Astrocyte of the cerebellum (primary cell): Measurements from ENCODE around the gene BACH2.

Source experiments
- DNase-seq: peaks from one replicate; pipeline ENCODE4 v3.0.0-alpha.2; 2011; ENCODE audit warnings: low read depth
- H3K4me3 ChIP-seq: 2 replicates; pipeline ENCODE4 v1.5.1; 2011; ENCODE audit warnings: mild to moderate bottlenecking, low read depth, low read length, moderate library complexity
- in situ Hi-C: cut with HindIII; loops from 2 replicates; pipeline ENCODE4 v1.10.0; 2017; ENCODE audit warnings: low sequenced_read_pairs
- TF ChIP-seq, protein P1 (sequence below): IDR thresholded peaks from 2 replicates; pipeline ENCODE4 v1.5.1; 2012; ENCODE audit warnings: low read length, low read depth, moderate library complexity, mild to moderate bottlenecking; ENCODE audit errors: missing control alignments

BACH2 gene

DNA sequence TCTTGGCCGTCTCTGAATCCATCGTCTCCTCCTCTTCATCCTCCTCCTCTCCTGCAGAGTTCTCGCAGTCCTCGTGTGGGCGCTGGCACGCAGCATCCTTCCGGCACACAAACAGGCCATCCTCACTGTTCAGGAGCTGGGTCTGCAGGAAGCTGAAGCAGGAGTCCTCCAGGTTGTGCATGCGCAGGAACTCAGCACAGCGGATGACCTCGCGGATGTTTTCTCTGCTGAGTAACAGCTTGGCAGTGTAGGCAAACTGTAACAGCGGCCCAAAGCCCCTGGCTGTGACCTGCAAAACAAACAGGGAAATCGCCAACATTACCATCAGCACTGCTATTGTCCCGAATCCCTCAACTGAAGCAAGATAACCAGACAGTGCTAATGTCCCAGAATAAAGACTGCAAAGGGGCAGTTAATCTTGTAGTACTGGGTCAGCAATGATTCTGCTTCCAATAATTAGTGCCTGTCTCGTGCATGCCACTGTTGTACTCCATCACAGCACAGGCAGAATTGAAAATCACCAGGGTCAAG lies 345.0 kb downstream of the BACH2 start:
- in situ Hi-C loops, result loop anchor here (25.0 kb wide), 1 partner anchor 536 kb away; no protein-coding TSS in a partner anchor

DNA sequence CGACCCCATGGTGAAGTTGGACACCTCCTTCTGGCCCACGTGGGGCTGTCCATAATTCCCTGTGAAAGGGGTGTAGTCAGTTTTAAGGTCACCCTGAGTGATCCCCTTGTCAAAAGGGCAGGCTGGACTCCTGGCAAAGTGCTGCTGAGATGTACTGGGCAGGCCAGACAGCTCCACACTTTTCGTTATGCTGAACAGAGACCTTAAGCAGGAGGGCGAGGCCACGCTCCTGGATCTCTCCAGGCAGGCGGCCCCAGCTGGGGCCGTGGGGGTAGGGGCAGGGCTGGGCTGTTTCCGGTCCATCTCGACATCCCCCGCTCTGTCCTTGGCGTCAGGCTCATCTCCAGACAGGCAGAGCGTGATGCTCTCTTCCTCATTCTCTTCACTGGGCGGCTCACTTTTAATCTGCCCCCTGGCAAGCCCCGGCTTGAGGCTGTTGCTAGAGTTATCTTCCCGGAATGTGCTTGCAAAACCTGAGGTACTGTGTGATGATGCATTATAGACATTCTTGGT lies 345.7 kb downstream of the BACH2 start:
- H3K4me3 ChIP-seq, result no peak overlapping the region
- in situ Hi-C loops, result loop anchor here (25.0 kb wide), 1 partner anchor 536 kb away; no protein-coding TSS in a partner anchor
- no peak for DNase-seq
- TF ChIP-seq, protein P1, sequence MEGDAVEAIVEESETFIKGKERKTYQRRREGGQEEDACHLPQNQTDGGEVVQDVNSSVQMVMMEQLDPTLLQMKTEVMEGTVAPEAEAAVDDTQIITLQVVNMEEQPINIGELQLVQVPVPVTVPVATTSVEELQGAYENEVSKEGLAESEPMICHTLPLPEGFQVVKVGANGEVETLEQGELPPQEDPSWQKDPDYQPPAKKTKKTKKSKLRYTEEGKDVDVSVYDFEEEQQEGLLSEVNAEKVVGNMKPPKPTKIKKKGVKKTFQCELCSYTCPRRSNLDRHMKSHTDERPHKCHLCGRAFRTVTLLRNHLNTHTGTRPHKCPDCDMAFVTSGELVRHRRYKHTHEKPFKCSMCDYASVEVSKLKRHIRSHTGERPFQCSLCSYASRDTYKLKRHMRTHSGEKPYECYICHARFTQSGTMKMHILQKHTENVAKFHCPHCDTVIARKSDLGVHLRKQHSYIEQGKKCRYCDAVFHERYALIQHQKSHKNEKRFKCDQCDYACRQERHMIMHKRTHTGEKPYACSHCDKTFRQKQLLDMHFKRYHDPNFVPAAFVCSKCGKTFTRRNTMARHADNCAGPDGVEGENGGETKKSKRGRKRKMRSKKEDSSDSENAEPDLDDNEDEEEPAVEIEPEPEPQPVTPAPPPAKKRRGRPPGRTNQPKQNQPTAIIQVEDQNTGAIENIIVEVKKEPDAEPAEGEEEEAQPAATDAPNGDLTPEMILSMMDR, result no peak

More for the DNA sequence above, 345.0 kb downstream of the BACH2 start:
- TF ChIP-seq, protein P1, result no peak
- H3K4me3 ChIP-seq, result no peak overlapping the region
- peak; percentile 43 for DNase-seq

DNA sequence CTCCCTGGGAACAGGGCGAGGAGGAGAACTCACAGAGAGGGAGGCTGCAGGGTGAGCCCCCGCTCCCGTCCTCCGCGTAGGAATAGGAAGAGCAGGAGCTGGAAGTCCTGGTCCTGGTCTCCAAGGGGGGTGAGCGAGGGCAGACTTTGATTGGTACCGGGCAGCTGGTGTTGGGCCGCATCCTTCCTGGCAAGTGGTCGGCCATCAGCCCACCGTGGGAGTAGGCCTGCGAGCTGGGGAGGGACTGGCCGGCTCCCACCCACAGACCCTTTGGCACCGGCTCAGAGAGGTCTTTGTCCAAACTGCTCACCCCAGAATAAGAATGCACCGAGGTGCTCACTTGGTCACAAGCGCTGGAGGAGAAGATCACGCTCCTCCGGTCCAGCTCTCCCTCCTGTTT lies 346.2 kb downstream of the BACH2 start:
- in situ Hi-C loops, result loop anchor here (25.0 kb wide), 1 partner anchor 537 kb away; no protein-coding TSS in a partner anchor
- no peak for DNase-seq
- TF ChIP-seq, protein P1, result no peak
- no peak overlapping the region for H3K4me3 ChIP-seq

DNA sequence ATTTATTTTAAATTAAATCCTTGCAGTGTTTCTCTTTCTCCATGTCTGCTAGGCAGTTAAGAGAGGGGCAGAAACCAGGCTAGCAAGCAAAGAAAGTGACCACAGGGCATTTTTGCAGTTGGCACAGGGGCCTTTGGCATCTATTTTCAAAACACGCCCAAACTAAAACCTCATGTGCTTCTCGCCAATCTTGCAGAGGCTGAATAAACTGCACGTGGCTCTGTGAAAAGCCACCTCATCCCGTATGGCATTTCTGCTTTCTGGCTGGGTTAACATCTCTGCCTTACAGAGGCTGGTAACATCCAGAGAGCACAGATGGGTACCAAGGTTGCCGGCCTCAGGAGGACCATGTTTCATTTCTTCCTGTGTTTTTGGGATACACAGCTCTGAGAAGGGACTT lies 347.8 kb downstream of the BACH2 start:
- DNase-seq, result no peak
- in situ Hi-C loops, result no loop called here
- no peak overlapping the region for H3K4me3 ChIP-seq
- TF ChIP-seq, protein P1, result no peak

DNA sequence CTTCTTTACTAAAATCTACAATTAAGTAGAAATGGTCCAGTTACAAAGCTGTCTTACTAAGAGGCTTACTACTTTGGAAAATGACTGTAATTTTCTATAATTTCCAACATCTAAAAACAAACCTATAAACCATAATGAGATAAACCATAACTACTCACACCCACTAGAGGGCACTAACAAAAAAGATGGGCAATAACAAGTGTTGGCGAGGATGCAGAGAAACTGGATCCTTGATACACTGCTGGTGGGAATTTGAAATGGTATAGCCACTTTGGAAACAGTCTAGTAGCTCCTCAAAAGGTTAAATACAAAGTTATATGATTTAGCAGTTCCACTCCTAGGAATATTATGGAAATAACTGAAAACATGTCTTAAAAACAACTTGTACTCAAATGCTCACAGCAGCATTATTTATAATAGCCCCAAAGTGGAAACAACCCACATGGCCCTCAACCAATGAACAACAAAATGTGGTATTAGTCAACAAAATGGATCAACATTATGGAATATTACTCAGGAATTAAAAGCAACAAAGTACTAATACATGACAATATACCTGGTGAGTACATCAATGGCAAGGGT lies 351.7 kb downstream of the BACH2 start:
- TF ChIP-seq, protein P1, result peak; percentile 26
- H3K4me3 ChIP-seq, result no peak overlapping the region
- in situ Hi-C loops, result no loop called here
- no peak for DNase-seq

DNA sequence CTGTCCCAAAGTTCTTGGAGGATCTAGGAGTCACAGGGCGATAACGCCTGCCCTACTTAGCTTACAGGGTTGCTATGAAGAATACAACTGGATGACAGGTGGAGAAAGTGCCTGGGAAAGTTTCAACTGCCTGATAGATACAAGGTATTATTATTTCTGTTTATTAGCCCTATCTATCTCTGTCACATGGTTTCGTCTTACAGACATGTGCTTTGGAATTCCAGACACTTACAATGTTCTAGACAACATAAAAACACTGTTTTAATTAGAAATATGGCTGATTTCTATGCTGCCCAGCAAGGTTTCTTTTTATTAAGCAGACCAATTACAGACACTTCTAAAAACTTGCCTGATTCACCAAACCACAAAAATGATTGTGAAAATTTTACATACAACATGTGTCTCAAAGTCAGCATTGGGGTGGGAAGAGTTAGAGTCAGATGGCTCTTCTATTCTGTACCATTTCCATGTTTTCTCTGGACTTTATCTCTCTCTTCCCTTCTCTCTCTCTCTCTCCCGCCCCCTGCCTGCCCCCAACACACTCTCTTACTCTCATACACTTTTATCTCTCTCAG lies 352.4 kb downstream of the BACH2 start:
- in situ Hi-C loops, result no loop called here
- no peak overlapping the region for H3K4me3 ChIP-seq
- DNase-seq, result no peak
- TF ChIP-seq, protein P1, result no peak
